Left ventricle myocardium superior (tissue), 1 donor: ENCODE data around the gene CACNA1I. TPM values are rescaled to one million over a fixed set of nuclear protein-coding genes. Genes with fewer than 3 reads are reported as not detected.
A peak's percentile ranks its signal among the peaks of the same experiment; 100 is the strongest.

ENCODE experiments used
- ATAC-seq: fragments of 200-7000 bp; cut with Tn5 transposase; one replicate; pipeline ENCODE4 v1.9.1; 2020; ENCODE audit warnings: mild to moderate bottlenecking, moderate library complexity
- DNase-seq: peaks from one replicate; pipeline ENCODE4 v3.0.0-alpha.2; 2020
- intact Hi-C: fragments of 100-400 bp; cut with micrococcal nuclease; formaldehyde crosslinking; loops from one replicate; pipeline ENCODE4 v1.11.0; 2022
- total RNA-seq: library from RNA; stranded (reverse); fragmentation: NEBNext Ultra II Directional; extraction: Animal tissue kit (Norgen Biotek cat#: 25700); gene quantifications from one replicate; pipeline ENCODE4 v1.2.1, GENCODE V29; 2021
- donor health status: DM: no; HTN: yes; CAD: no; lungs with severe emphysema.

Gene CACNA1I
- total RNA-seq, 1 donor from 2014 or later, result not detected

- no peak for ATAC-seq
- intact Hi-C loops, result no loop called here
- DNase-seq, result no peak
Observed at GRCh38 chr22:39617342-39617741, 46.8 kb downstream of the CACNA1I start.

DNA sequence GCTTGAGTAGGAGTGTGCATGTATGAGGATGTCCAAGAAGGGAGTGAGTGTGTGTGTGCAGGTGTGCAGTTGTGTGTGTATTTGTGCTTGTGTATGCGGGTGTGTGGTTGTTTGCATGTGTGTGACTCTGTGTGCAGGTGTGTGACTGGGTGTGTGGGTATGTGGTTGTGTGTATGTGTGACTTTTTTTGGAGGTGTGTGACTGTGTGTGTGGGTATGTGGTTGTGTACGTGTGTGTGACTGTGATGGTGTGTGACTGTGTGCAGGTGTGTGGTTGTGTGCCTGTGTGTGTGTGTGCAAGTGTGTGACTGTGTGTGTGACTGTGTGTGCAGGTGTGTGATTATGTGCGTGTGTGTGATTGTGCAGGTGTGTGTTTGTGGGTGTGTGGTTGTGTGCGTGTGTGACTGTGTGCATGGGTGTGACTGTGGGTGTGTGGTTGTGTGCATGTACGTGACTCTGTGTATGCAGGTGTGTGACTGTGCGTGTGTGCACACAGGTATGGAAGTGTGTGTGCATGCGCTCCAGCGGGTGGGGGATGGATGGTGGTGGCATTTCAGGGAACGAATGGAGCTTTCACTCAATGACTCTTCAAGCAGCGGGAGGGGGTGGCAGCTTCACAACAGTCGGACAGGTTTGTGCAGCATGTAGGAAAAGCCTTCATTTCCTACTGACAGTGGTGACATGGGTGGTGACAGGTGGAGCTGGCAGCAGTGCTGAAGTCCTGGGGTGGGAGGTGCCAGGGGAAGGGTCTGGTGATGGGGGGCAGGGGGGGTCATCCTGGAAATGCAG is 47.6 kb downstream of the CACNA1I start:
- DNase-seq (no peak), ATAC-seq (no peak)
- intact Hi-C loops, result no loop called here

DNA sequence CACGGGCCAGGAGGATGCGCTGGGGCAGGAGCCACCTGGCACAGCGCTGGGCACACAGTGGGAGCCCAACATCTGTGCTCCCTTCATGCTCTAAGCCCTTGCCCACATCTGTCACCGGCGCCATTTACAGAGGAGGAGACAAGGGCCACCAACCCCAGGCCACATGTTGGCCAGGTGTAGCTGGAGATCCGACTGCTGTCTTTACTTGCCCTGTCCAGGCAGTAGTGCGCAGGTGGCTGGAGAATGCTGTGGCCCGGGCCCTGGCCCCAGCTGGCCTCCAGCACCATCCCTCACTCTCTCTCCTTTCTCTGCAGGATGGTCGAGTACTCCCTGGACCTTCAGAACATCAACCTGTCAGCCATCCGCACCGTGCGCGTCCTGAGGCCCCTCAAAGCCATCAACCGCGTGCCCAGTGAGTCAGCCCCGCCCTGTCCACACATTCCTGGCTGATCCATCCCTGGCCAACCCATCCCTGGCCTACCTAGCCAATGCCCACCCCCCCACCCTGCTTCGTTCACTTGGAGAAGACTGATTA is 48.5 kb downstream of the CACNA1I start:
- DNase-seq, result no peak
- intact Hi-C loops, result no loop called here
- ATAC-seq, result no peak

DNA sequence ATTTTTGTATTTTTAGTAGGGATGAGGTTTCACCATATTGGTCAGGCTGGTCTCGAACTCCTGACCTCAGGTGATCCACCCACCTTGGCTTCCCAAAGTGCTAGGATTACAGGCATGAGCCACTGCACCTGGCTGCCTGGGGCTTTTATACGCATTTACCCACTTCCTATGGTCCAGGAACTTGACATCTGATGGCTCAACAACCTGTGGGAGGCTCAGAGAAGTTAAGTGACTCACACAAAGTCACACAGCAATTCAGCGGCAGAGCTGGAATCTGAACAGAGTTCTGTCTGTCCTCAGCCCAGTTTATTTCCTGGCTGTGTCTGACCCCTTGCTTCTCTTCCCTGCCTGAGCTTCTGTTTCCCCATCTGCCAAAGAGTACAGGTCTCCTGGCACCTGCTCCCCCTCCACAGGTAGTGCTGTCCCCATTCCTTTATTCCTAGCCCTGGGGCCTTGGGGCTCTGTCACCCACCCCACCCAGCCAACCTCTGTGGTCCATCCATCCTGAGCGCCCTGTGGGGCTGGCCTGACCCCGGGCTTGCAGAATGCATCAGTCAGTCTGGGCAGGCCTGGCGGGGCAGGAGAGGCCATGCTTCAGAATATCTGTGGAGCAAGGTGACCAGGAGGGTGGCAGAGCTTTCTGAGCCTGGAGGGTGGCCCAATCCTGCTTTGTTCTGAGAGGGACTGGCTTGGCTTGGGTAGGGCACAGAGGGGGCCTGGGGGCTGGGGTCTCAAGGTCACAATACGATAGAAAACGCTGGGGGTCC is 50.6 kb downstream of the CACNA1I start:
- no peak for ATAC-seq
- DNase-seq, result no peak
- intact Hi-C loops, result no loop called here

GRCh38 chr22:39621826-39622225 is 51.3 kb downstream of the CACNA1I start:
- intact Hi-C loops, result no loop called here
- no peak for ATAC-seq
- no peak for DNase-seq

DNA sequence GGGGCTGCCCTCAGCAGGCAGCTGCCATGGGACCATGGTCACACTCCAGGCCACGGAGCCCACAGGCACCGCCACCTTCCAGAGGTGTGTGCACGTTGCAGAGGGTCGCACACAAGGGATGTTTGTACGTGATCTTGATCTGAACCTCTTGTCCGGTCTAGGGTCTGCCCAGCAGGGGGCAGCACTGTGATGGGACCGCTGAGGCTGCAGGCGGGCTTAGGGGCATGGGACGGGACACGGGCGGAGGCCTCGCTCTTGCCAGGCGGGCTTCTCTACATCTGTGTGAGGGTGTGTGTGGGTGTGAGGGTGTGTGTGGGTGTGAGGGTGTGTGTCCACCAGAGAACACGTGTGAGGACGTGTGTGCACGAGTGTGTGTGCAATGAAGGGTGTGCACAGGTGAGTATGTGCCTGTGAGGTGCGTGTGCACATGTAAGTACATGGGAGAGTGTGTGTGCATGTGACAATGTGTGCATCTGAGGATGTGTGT is 52.4 kb downstream of the CACNA1I start:
- ATAC-seq (peak; percentile 64), DNase-seq (peak; percentile 81)
- intact Hi-C loops, result no loop called here

GRCh38 chr22:39623603-39624500 is 53.3 kb downstream of the CACNA1I start:
- intact Hi-C loops, result no loop called here
- no peak for ATAC-seq
- no peak for DNase-seq

GRCh38 chr22:39624501-39624821 is 53.9 kb downstream of the CACNA1I start:
- intact Hi-C loops, result no loop called here
- no peak for DNase-seq
- ATAC-seq, result no peak

DNA sequence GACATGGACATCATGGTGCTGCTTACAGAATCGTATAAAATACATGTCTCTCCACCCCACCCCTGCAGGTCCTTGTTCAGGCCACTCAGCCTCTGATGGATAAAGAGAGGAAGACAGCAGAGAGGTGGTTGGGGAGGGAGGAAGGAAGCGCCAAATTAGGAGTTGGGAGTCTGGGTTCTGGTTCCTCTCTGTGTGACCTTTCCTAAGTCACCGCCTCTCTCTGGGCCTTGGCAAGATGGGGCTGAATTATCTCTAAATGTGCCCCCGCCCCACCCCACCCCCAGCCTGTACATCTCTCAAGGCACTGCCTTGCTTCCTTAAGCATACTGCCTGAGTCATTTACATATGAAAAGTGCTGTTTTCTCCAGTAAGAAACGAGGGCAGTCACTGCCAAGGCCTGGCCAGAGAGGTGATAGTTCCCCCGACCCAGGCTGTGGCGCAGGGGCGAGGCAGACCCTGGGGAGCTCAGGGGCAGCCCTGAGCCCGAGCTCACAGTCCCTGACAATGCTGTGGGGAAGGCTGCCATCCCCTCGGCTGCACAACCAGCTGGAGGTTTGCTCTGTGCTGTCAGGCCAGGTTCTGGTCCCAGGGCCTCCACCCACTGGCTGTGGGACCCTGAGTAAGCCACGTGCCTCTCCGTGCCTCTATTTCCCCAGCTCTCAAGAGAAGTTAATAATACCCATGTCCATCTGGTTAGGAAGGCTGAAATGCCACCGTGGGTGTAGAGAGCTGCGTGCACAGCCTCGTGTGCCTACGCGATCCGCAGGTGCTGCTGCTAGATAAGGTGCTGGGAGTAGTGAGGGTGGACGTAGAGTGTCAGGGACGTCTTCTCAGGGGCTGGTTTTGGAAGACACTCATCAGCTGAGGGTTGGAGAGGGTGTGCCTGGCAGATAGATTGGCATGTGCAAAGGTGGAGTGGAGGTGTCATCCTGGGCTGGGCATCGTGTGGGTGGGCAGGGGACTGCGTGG is 55.3 kb downstream of the CACNA1I start:
- intact Hi-C loops, result no loop called here
- ATAC-seq (no peak), DNase-seq (no peak)

GRCh38 chr22:39627208-39627607 is 56.7 kb downstream of the CACNA1I start:
- DNase-seq, result no peak
- no peak for ATAC-seq
- intact Hi-C loops, result no loop called here

DNA sequence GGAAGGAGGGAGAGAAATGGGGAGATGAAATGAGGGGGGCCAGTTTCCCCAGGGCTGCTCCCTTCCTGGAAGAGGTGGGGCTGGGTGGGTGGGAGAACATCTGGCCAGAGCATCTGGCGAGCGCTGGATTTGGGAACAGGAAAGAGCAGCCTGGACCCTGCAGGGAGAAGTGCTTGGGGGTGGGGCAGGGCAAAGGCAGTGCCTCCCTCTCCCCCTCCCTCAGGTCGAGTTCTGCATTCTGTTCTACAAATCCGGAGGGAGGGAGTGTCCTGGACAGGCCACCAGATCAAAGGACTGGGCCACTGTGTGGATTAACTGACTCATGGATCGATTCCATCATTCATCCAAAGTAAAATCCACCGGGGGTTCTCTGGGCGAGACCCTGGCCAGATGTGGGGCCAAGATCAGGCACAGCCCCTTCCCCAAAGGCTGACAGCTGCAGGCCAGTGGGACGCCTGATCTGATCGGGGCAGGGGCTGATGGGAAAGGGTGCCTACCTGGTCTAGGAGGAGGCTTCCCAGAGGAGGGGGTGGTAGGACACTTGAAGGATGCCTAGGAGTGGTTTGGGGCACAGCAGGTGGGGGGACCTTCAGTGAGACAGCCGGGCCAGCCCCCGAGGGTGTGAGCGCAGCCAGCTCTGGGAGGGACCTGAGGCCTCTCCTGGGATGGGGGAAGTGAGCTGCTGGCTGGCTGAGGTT is 57.5 kb downstream of the CACNA1I start:
- intact Hi-C loops, result no loop called here
- ATAC-seq, result no peak
- no peak for DNase-seq

DNA sequence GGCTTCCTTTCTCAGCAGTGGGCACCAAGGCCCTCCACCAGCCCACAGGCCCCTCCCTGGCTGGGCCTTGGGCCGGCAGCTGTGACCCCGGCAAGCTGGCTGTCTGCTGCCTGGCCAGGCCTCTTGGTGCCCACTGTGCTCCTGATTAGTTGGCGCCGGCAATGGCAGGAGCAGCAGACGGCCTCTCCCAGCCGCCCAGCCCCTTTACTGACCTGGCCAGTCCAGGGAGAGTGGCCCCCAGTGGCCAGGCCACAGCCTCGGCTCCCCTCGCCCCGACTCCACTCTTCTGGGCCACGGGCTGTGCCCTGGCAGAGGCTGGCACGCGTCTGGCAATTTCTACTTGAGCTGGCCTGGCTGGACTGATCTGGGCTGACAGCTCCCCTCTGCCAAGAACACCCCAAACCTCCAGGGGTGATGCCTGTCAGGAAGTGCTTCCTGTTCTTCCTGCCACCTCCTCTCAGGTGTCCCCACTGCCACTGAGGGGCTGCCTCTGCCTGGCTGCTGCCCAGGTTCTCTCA is 58.1 kb downstream of the CACNA1I start:
- no peak for ATAC-seq
- DNase-seq, result no peak
- intact Hi-C loops, result no loop called here

- intact Hi-C loops, result no loop called here
- ATAC-seq, result no peak
- no peak for DNase-seq
Observed at GRCh38 chr22:39629851-39630250, 59.3 kb downstream of the CACNA1I start.

- intact Hi-C loops, result no loop called here
Observed at GRCh38 chr22:39630721-39631120, 60.2 kb downstream of the CACNA1I start.

DNA sequence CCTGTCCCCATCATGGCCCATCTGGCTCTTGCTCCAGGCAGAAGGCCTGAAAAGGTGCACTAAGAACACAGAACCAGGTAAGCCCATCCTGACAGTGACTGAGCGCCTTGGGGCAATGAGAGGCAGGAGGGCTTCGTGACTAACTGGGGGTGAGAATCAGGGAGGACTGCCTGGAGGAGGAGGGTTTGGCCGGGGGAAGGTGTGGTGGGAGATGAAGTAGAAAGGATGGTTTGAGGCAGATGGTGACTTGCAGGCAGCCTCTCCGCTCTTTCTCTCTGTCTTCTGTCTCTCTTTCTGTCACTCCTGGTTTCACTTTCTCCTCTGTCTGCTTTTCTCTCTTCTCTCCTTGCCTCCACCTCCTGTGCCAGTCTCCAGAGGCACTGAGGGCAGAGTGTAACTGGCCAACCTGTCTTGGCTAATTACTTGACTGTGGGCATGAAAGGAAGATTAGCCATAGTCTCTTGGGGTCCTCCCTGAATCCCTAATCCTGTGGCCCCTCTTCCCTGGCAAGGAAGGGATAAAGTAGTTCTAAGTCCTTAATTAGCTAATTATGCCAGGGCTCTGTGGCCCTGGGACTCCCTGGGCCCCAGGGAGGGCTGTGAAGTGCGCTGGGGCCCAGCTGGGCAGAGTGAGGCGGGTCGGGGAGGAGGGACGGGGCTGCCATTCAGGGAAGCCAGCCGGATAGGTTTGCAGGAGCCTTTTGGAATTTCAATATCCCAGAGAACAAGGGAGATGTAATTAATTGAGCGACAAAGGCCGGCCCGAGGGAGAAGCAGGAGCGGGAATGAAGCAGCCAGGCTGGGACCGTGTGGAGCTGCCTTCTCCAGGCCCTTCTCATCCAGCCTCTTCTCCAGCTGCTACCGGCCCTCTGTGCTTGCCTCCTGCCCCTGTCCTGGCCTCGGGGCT is 61.1 kb downstream of the CACNA1I start:
- ATAC-seq (no peak), DNase-seq (no peak)
- intact Hi-C loops, result no loop called here

More at GRCh38 chr22:39630721-39631120, 60.2 kb downstream of the CACNA1I start:
- no peak for DNase-seq
- no peak for ATAC-seq
